Activated CD8-positive, alpha-beta memory T cell treated with anti-CD3 and anti-CD28 coated beads for 4 hours (primary cell): ENCODE results near the gene USP47.
A peak's percentile ranks its signal among the peaks of the same experiment; 100 is the strongest.

Source experiments
- DNase-seq, 2 donors: peaks; one replicate each; pipeline ENCODE4 v3.0.0-alpha.2; 2020; ENCODE audit warnings: low read depth in 2 of 2

Gene USP47

GRCh38 chr11:11841723-11842420, at the start of gene USP47:
TSS of gene USP47 (plus strand) at chr11:11841972. CDS start at chr11:11842186, 214 bp downstream.
- DNase-seq, result peak; percentile 84 to 87

- no peak for DNase-seq
Observed at GRCh38 chr11:11793073-11793472, 48.7 kb upstream of the USP47 start.

GRCh38 chr11:11798586-11799438, 43.0 kb upstream of the USP47 start:
- DNase-seq, result peak; percentile 41 to 68

GRCh38 chr11:11805228-11805627, 36.5 kb upstream of the USP47 start:
- DNase-seq, result no peak

GRCh38 chr11:11806074-11806473, 35.7 kb upstream of the USP47 start:
- no peak for DNase-seq

- no peak for DNase-seq
Observed at GRCh38 chr11:11806586-11806985, 35.2 kb upstream of the USP47 start.

- no peak for DNase-seq
Observed at GRCh38 chr11:11807811-11808782, 33.7 kb upstream of the USP47 start.

GRCh38 chr11:11808992-11809615, 32.7 kb upstream of the USP47 start:
- DNase-seq, result no peak

GRCh38 chr11:11810764-11811726, 30.7 kb upstream of the USP47 start:
- no peak for DNase-seq

GRCh38 chr11:11813288-11813962, 28.3 kb upstream of the USP47 start:
- DNase-seq, result no peak

- no peak for DNase-seq
Observed at GRCh38 chr11:11814614-11815452, 26.9 kb upstream of the USP47 start.

GRCh38 chr11:11816511-11817314, 25.1 kb upstream of the USP47 start:
- no peak for DNase-seq

GRCh38 chr11:11817957-11818356, 23.8 kb upstream of the USP47 start:
- DNase-seq, result no peak

GRCh38 chr11:11818529-11819121, 23.1 kb upstream of the USP47 start:
- DNase-seq, result no peak

GRCh38 chr11:11821899-11822298, 19.9 kb upstream of the USP47 start:
- no peak for DNase-seq

- no peak for DNase-seq
Observed at GRCh38 chr11:11822946-11823345, 18.8 kb upstream of the USP47 start.

- no peak for DNase-seq
Observed at GRCh38 chr11:11826260-11826659, 15.5 kb upstream of the USP47 start.
